Esophagus squamous epithelium (tissue), 5 donors: ENCODE measurements around the gene WWOX. TPM values are rescaled to one million over a fixed set of nuclear protein-coding genes. Genes with fewer than 3 reads are reported as not detected.

Source experiments
- DNase-seq: peaks from one replicate; lab custom pipeline; 2025; lab: John Stamatoyannopoulos, UW
- H3K27ac ChIP-seq, 4 donors: fragments of 200-600 bp; sonication (generic); one replicate each; pipeline ENCODE4 v1.5.1; 2016 to 2019; ENCODE audit warnings: mild to moderate bottlenecking in 1 of 4
- H3K27me3 ChIP-seq, 4 donors: fragments of 200-600 bp; sonication (generic); 1 replicate in 3 of 4; 2 replicates in 1 of 4; pipeline versions ENCODE4 v1.5.1 to v1.6.0; 2017 to 2021; ENCODE audit warnings: antibody characterized with exemption in 1 of 4
- H3K36me3 ChIP-seq, 3 donors: fragments of 200-600 bp; sonication (generic); one replicate each; pipeline ENCODE4 v1.5.1; 2016 to 2019
- H3K4me1 ChIP-seq, 3 donors: fragments of 200-600 bp; sonication (generic); one replicate each; pipeline ENCODE4 v1.5.1; 2017 to 2019
- H3K4me3 ChIP-seq, 4 donors: fragments of 200-600 bp; sonication (generic); 1 replicate in 3 of 4; 2 replicates in 1 of 4; pipeline ENCODE4 v1.5.1; 2016 to 2019; ENCODE audit warnings: mild to moderate bottlenecking in 2 of 4, moderate library complexity in 1 of 4
- H3K9me3 ChIP-seq, 3 donors: fragments of 200-600 bp; sonication (generic); one replicate each; pipeline ENCODE4 v1.5.1; 2016 to 2019
- CTCF ChIP-seq, 6 experiments: fragments of 450-650 bp in 4 of 6; fragments of 200-600 bp in 2 of 6; sonication (generic) in 2 of 6; IDR thresholded peaks; one replicate each; pipeline ENCODE4 v1.5.1; 2016 to 2019; ENCODE audit warnings: antibody characterized with exemption in 6 of 6, mild to moderate bottlenecking in 4 of 6, moderate library complexity in 4 of 6
- POLR2A ChIP-seq, 4 donors: fragments of 450-650 bp; IDR thresholded peaks; one replicate each; pipeline ENCODE4 v1.6.1; 2017; ENCODE audit warnings: antibody characterized with exemption in 4 of 4, mild to moderate bottlenecking in 4 of 4, moderate library complexity in 3 of 4
- WGBS, 2 donors: methylation state at CpG; one replicate each; pipeline ENCODE4 v1.1.5; 2018; 5-methylcytosine and 5-hydroxymethylcytosine counted together
- intact Hi-C: fragments of 100-400 bp; cut with DNase I; formaldehyde crosslinking; loops from one replicate; pipeline ENCODE4 v1.15.0; 2022
- total RNA-seq, 4 donors: library from RNA; depleted of rRNA; stranded (reverse); fragments of >200 nt; gene quantifications; one replicate each; pipeline ENCODE4 v1.1.0, GENCODE V29; 2016
- donor health status: DM: yes; HTN: yes; CAD: no.

The WWOX gene
- total RNA-seq, 4 donors from 2014 or later = 20.9 to 31.1 (median 27.5) TPM

GRCh38 chr16:79194291-79194690 is 1094.8 kb downstream of the WWOX start:
- Histone ChIP-seq H3K4me1 (no peaks in the 10 kb centered on the region), H3K9me3 (no peaks in the 10 kb centered on the region), H3K27me3 (no peaks in the 10 kb centered on the region), H3K27ac (no peak overlapping the region), H3K4me3 (no peak overlapping the region), H3K36me3 (no peaks in the 10 kb centered on the region)
- TF ChIP-seq CTCF (IDR thresholded peaks at IDR 0.05) (no peak), POLR2A (IDR thresholded peaks at IDR 0.05) (no peak)
- 77 to 81% methylated on average over 8 of the region's 8 CpGs for WGBS, 2 donors
- DNase-seq = no peak
- intact Hi-C loops = no loop called here

- Histone ChIP-seq H3K4me1 (no peaks in the 10 kb centered on the region), H3K27me3 (no peaks in the 10 kb centered on the region), H3K36me3 (no peaks in the 10 kb centered on the region), H3K9me3 (no peaks in the 10 kb centered on the region), H3K27ac (no peak overlapping the region), H3K4me3 (no peak overlapping the region)
- intact Hi-C loops = no loop called here
- no peak for TF ChIP-seq CTCF (IDR thresholded peaks at IDR 0.05)
- TF ChIP-seq POLR2A (IDR thresholded peaks at IDR 0.05) = no peak
- 60 to 85% methylated on average over 4 of the region's 4 CpGs for WGBS, 2 donors
- DNase-seq = no peak
These were observed 1096.5 kb downstream of the WWOX start for GRCh38 chr16:79195938-79196337.

- Histone ChIP-seq H3K4me1 (no peaks in the 10 kb centered on the region), H3K27ac (no peak overlapping the region), H3K9me3 (no peaks in the 10 kb centered on the region), H3K36me3 (no peaks in the 10 kb centered on the region), H3K27me3 (no peaks in the 10 kb centered on the region), H3K4me3 (no peak overlapping the region)
- no peak for DNase-seq
- TF ChIP-seq POLR2A (IDR thresholded peaks at IDR 0.05) (no peak), CTCF (IDR thresholded peaks at IDR 0.05) (no peak)
- intact Hi-C loops = no loop called here
- WGBS, 2 donors = 74 to 81% methylated on average over 5 of the region's 5 CpGs
These were observed 1102.0 kb downstream of the WWOX start for GRCh38 chr16:79201436-79201835.

- no peaks in the 10 kb centered on the region for H3K9me3 ChIP-seq
- H3K4me3 ChIP-seq = no peak overlapping the region
- TF ChIP-seq CTCF (IDR thresholded peaks at IDR 0.05) (no peak), POLR2A (IDR thresholded peaks at IDR 0.05) (no peak)
- no peak for DNase-seq
- intact Hi-C loops = no loop called here
- H3K27ac ChIP-seq = no peak overlapping the region
- no peaks in the 10 kb centered on the region for H3K27me3 ChIP-seq
- 88 to 92% methylated on average over 8 of the region's 8 CpGs for WGBS, 2 donors
- no peaks in the 10 kb centered on the region for H3K4me1 ChIP-seq
- no peaks in the 10 kb centered on the region for H3K36me3 ChIP-seq
These were observed 1103.5 kb downstream of the WWOX start for GRCh38 chr16:79202977-79203376.

- no peak overlapping the region for H3K4me3 ChIP-seq
These were observed 1105.0 kb downstream of the WWOX start for GRCh38 chr16:79204486-79204885.

More at GRCh38 chr16:79204486-79204885, 1105.0 kb downstream of the WWOX start:
- no peaks in the 10 kb centered on the region for H3K27me3 ChIP-seq
- H3K36me3 ChIP-seq = no peaks in the 10 kb centered on the region
- intact Hi-C loops = no loop called here
- H3K27ac ChIP-seq = no peak overlapping the region
- DNase-seq = no peak
- TF ChIP-seq CTCF (IDR thresholded peaks at IDR 0.05) = no peak
- no peak for TF ChIP-seq POLR2A (IDR thresholded peaks at IDR 0.05)
- no peaks in the 10 kb centered on the region for H3K4me1 ChIP-seq
- 91 to 92% methylated on average over 8 of the region's 8 CpGs for WGBS, 2 donors
- H3K9me3 ChIP-seq = no peaks in the 10 kb centered on the region
